Natural killer cell (primary cell): ENCODE data around the gene TAGAP. TPM values are rescaled to one million over a fixed set of nuclear protein-coding genes. Genes with fewer than 3 reads are reported as not detected.

Experiments
- ATAC-seq, 3 donors: fragments of 150-1000 bp in 2 of 3; fragments of 200-7000 bp in 1 of 3; cut with Tn5 transposase; 1 replicate in 1 of 3; 2 replicates in 2 of 3; pipeline ENCODE4 v1.10.0; 2021; ENCODE audit warnings: mild to moderate bottlenecking in 2 of 3, moderate library complexity in 2 of 3
- DNase-seq, 2 donors: peaks; one replicate each; pipeline versions ENCODE4 v3.0.0 to v3.0.0-alpha.2; 2013 to 2021; ENCODE audit warnings: mixed read lengths in 1 of 2
- H3K27ac ChIP-seq: one replicate; pipeline ENCODE4 v1.5.1; 2013; ENCODE audit warnings: mild to moderate bottlenecking, low read length
- H3K27me3 ChIP-seq: one replicate; pipeline ENCODE4 v1.6.1; 2013; ENCODE audit warnings: low read length; ENCODE audit not compliant: control insufficient read depth, insufficient read depth
- H3K36me3 ChIP-seq: one replicate; pipeline ENCODE4 v1.6.1; 2013; ENCODE audit warnings: low read length; ENCODE audit not compliant: control insufficient read depth, insufficient read depth
- H3K4me1 ChIP-seq: one replicate; pipeline ENCODE4 v1.6.1; 2013; ENCODE audit warnings: low read length; ENCODE audit not compliant: control insufficient read depth, insufficient read depth
- H3K4me3 ChIP-seq: one replicate; pipeline ENCODE4 v1.5.1; 2013; ENCODE audit warnings: low read length
- H3K9me3 ChIP-seq: one replicate; pipeline ENCODE4 v1.6.1; 2013; ENCODE audit warnings: low read length; ENCODE audit not compliant: control insufficient read depth, insufficient read depth
- H3K27ac Mint-ChIP-seq, 2 donors: one replicate each; pipeline ENCODE4 v1.8.0; 2022; ENCODE audit warnings: mild to moderate bottlenecking in 2 of 2, mixed read lengths in 2 of 2, moderate library complexity in 1 of 2
- H3K27me3 Mint-ChIP-seq, 2 donors: one replicate each; pipeline ENCODE4 v1.8.0; 2022; ENCODE audit warnings: low read depth in 2 of 2, mixed read lengths in 2 of 2
- H3K36me3 Mint-ChIP-seq: one replicate; pipeline ENCODE4 v1.8.0; 2022; ENCODE audit warnings: mixed read lengths
- H3K4me1 Mint-ChIP-seq, 2 donors: one replicate each; pipeline ENCODE4 v1.8.0; 2022; ENCODE audit warnings: mixed read lengths in 2 of 2
- H3K4me3 Mint-ChIP-seq: one replicate; pipeline ENCODE4 v1.8.0; 2022; ENCODE audit warnings: mild to moderate bottlenecking, moderate library complexity, mixed read lengths
- H3K9me3 Mint-ChIP-seq, 2 donors: one replicate each; pipeline ENCODE4 v1.8.0; 2022; ENCODE audit warnings: mixed read lengths in 2 of 2
- WGBS: methylation state at CpG from one replicate; pipeline ENCODE4 v1.1.7; 2013; ENCODE audit warnings: missing lambda C conversion rate; ENCODE audit not compliant: insufficient coverage; 5-methylcytosine and 5-hydroxymethylcytosine counted together
- intact Hi-C: fragments of 100-400 bp; cut with micrococcal nuclease; formaldehyde crosslinking; loops from one replicate; pipeline ENCODE4 v1.14.2; 2022
- total RNA-seq, 4 donors: library from RNA; stranded (reverse); fragments of 120-200 nt in 1 of 4; gene quantifications; one replicate each; pipeline versions ENCODE4 v1.2.3 to v1.2.4, GENCODE V29; 2013 to 2022
- TF ChIP-seq, protein P1 (sequence below): fragments of 200-600 bp; IDR thresholded peaks from one replicate; pipeline ENCODE4 v1.8.0; 2022; ENCODE audit warnings: antibody characterized with exemption

TAGAP gene
- total RNA-seq, 3 donors from 2014 or later (not counting 1 experiment from before 2014, with no cell fraction given) = 139 to 291 (median 178) TPM

DNA sequence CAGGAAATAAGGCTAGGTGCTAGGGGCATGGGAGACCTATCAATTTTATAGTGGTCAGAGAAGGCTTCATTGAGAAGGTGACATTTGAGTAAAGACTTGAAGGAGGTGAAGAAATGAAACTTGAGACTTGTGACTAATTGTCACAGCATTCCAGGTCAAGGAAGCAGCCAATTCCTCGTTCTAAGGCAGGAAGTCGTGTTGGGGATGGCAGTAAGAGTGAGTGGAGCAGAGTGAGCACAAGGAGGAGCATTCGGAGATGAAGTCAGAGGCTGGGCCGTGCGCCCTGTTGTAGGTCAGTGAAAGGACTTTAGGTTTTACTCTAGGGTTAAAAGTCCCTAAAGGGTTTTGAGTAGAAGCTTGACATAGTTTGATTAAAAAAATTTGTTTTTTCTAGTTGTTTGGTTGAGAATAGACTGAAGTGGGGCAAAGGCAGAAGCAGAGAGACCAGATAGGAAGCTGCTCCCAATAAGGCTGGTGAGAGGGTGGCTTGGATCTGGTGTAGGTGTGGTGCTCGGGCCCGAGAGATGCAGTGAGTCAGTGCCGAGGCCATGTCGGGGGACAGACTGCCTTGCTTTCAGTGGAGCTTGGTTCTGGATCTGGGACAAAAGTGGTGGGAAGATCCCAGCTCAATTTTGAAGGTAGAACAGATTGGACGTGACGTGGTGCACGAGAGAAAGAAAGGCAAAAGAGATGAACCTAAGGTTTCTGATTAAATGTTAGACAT lies 42.2 kb downstream of the TAGAP start:
- WGBS = 96% methylated on average over 12 of the region's 12 CpGs

DNA sequence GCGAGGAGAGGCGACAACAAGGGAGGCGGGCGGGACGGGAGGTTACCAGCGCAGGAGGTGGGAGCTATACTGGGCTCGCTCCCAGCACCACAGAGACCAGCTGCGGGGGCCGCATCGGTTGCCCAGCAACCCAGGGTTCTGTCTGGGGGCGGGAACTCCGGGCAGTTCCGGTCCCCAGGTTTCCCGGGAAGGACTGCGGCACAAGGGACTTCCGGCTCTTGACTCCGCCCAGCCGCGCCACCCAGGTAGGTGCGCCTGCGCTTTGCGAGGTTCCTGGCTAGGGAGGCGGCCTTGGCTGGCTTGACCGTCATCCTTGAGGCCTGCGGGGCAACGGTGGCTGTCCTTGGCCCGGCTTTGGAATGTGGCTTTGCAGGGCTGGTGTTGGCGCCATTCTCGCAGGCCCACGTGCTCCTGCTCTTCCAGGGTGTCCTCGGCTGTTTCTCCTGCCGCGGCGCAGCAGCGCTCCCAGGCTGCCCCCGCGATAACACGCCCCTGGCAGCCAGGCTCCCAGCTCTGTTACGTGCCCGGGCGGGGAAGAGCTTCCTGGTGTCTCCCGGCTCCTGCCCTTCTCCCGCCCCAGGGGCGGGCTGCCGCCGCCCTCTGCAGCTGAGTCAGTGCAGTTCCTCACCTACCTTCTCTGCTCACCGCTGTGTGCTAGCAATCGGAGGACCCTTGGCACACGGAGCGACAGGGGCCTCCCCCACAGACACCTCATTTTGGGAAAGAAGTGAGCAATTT lies 45.0 kb downstream of the TAGAP start, which contains the start of gene RSPH3:
RSPH3 (minus strand) TSS at position 537 of the 738 bp plus-strand sequence. CDS start 652 bp downstream, outside the sequence.
- Mint-ChIP-seq H3K4me3 (peak within 1 kb of the TSS; percentile 99), H3K4me1 (peaks cover 17 to 38% of the 10 kb centered on the region in 2 donors), H3K27ac (peak within 1 kb of the TSS; percentile 89 to 96), H3K9me3 (no peaks in the 10 kb centered on the region), H3K36me3 (no peaks in the 10 kb centered on the region), H3K27me3 (no peaks in the 10 kb centered on the region)
- intact Hi-C loops = loop anchor here (2.0 kb wide), 1 partner anchor 107 kb away; no protein-coding TSS in a partner anchor
- Histone ChIP-seq H3K27ac (peak within 1 kb of the TSS; percentile 76), H3K9me3 (no peaks in the 10 kb centered on the region), H3K36me3 (no peaks in the 10 kb centered on the region), H3K4me1 (peaks cover 16% of the 10 kb centered on the region), H3K27me3 (no peaks in the 10 kb centered on the region), H3K4me3 (peak within 1 kb of the TSS; percentile 97)
- DNase-seq = peak; percentile 78 to 92
- ATAC-seq = peak; percentile 87 to 92 (median 89)
- TF ChIP-seq, protein P1, sequence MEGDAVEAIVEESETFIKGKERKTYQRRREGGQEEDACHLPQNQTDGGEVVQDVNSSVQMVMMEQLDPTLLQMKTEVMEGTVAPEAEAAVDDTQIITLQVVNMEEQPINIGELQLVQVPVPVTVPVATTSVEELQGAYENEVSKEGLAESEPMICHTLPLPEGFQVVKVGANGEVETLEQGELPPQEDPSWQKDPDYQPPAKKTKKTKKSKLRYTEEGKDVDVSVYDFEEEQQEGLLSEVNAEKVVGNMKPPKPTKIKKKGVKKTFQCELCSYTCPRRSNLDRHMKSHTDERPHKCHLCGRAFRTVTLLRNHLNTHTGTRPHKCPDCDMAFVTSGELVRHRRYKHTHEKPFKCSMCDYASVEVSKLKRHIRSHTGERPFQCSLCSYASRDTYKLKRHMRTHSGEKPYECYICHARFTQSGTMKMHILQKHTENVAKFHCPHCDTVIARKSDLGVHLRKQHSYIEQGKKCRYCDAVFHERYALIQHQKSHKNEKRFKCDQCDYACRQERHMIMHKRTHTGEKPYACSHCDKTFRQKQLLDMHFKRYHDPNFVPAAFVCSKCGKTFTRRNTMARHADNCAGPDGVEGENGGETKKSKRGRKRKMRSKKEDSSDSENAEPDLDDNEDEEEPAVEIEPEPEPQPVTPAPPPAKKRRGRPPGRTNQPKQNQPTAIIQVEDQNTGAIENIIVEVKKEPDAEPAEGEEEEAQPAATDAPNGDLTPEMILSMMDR = no peak
- WGBS = under 1% methylated on average over 49 of the region's 50 CpGs

More for the DNA sequence above, 42.2 kb downstream of the TAGAP start:
- no peak for DNase-seq
- intact Hi-C loops = no loop called here
- peak overlapping the region in 1 of 2 donors; percentile 17 for H3K27ac Mint-ChIP-seq
- H3K4me1 ChIP-seq = peaks cover 16% of the 10 kb centered on the region
- no peaks in the 10 kb centered on the region for H3K36me3 ChIP-seq
- no peak overlapping the region for H3K4me3 ChIP-seq
- H3K4me3 Mint-ChIP-seq = no peak overlapping the region
- H3K36me3 Mint-ChIP-seq = no peaks in the 10 kb centered on the region
- H3K27ac ChIP-seq = no peak overlapping the region
- H3K9me3 ChIP-seq = no peaks in the 10 kb centered on the region
- H3K27me3 Mint-ChIP-seq = no peaks in the 10 kb centered on the region
- no peaks in the 10 kb centered on the region for H3K27me3 ChIP-seq
- ATAC-seq = no peak
- peaks cover 17 to 38% of the 10 kb centered on the region in 2 donors for H3K4me1 Mint-ChIP-seq
- H3K9me3 Mint-ChIP-seq = no peaks in the 10 kb centered on the region
- TF ChIP-seq, protein P1 = no peak

DNA sequence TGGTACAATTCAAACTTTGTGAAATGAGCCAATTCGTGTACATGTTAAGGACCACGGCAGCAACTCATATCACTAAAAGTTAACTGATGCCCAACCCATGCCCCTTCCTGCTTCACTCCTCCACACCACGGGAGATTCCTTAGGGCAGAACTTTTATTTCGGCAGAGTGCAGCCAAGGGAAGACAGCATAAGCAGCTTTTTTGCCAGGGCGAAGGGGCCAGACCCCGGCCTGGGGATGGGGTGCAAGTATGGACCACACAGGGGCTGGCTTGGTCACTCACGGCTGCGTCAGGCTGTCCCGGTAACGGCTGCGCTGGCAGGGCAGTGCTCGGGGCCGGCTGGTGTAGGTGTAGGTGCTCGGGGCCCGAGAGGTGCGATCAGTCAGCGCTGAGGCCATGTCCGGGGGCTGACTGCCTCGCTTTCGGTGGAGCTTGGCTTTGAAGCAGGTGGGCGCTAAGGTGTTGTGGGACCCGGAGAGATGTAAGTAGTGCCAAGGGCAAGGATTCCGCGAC lies 45.6 kb downstream of the TAGAP start:
- no peaks in the 10 kb centered on the region for H3K27me3 Mint-ChIP-seq
- Histone ChIP-seq H3K4me1 (peaks cover 16% of the 10 kb centered on the region), H3K4me3 (peak overlapping the region; percentile 97), H3K9me3 (no peaks in the 10 kb centered on the region), H3K36me3 (no peaks in the 10 kb centered on the region), H3K27ac (peak overlapping the region; percentile 76), H3K27me3 (no peaks in the 10 kb centered on the region)
- TF ChIP-seq, protein P1 = no peak
- ATAC-seq (peak; percentile 44 to 52 (median 46)), DNase-seq (peak in 1 of 2 donors; percentile 32)
- intact Hi-C loops = no loop called here
- peak overlapping the region; percentile 89 to 96 for H3K27ac Mint-ChIP-seq
- WGBS = under 1% methylated on average over 24 of the region's 24 CpGs
- peak overlapping the region; percentile 99 for H3K4me3 Mint-ChIP-seq
- H3K4me1 Mint-ChIP-seq = peaks cover 17 to 35% of the 10 kb centered on the region in 2 donors
- no peaks in the 10 kb centered on the region for H3K36me3 Mint-ChIP-seq
- H3K9me3 Mint-ChIP-seq = no peaks in the 10 kb centered on the region
